K562 (cell line): Measurements from ENCODE around the gene SH3TC1. TPM values are rescaled to one million over a fixed set of nuclear protein-coding genes. Genes with fewer than 3 reads are reported as not detected.

Source experiments
- ATF7 ChIP-seq: fragments of 450-650 bp; IDR thresholded peaks from 2 replicates; pipeline ENCODE4 v1.7.1; 2014; ENCODE audit warnings: mild to moderate bottlenecking, moderate library complexity
- polyA plus RNA-seq, 8 experiments: library from polyadenylated mRNA; depleted of rRNA in 4 of 8; stranded (reverse) in 5 of 8; unstranded in 3 of 8; fragments of >200 nt; fragmentation: Nextera tagmentation in 2 of 8; fragmentation: Illumina TruSeq in 1 of 8; extraction: Ambion mirVana in 2 of 8; extraction: Trizol in 1 of 8; gene quantifications; 2 replicates each; pipeline versions ENCODE4 v1.2.1 to v1.2.3, GENCODE V29; 2011 to 2014; ENCODE audit warnings: inconsistent platforms in 1 of 8, missing spikeins in 1 of 8
- total RNA-seq, 7 experiments: library from RNA; depleted of rRNA in 6 of 7; stranded (reverse); fragments of >200 nt in 6 of 7; fragmentation: Illumina TruSeq in 2 of 7; extraction: Trizol in 2 of 7; gene quantifications; 2 replicates each; pipeline versions ENCODE4 v1.2.1 to v1.2.3, GENCODE V29; 2011 to 2021; ENCODE audit warnings: low replicate concordance in 1 of 7
- TF ChIP-seq, protein P1 (sequence below), 2 experiments: fragments of 450-650 bp; IDR thresholded peaks; 2 replicates each; pipeline ENCODE4 v1.6.1; 2016; ENCODE audit warnings: mild to moderate bottlenecking in 2 of 2, borderline replicate concordance in 1 of 2, low read depth in 1 of 2, moderate library complexity in 1 of 2

The SH3TC1 gene
- total and polyA plus RNA-seq, 9 of the 15 experiments (the other 6 are each of a cell fraction or from before 2014, with no cell fraction given): 0.04 to 2.1 (median 0.48) TPM; not detected in 1

DNA sequence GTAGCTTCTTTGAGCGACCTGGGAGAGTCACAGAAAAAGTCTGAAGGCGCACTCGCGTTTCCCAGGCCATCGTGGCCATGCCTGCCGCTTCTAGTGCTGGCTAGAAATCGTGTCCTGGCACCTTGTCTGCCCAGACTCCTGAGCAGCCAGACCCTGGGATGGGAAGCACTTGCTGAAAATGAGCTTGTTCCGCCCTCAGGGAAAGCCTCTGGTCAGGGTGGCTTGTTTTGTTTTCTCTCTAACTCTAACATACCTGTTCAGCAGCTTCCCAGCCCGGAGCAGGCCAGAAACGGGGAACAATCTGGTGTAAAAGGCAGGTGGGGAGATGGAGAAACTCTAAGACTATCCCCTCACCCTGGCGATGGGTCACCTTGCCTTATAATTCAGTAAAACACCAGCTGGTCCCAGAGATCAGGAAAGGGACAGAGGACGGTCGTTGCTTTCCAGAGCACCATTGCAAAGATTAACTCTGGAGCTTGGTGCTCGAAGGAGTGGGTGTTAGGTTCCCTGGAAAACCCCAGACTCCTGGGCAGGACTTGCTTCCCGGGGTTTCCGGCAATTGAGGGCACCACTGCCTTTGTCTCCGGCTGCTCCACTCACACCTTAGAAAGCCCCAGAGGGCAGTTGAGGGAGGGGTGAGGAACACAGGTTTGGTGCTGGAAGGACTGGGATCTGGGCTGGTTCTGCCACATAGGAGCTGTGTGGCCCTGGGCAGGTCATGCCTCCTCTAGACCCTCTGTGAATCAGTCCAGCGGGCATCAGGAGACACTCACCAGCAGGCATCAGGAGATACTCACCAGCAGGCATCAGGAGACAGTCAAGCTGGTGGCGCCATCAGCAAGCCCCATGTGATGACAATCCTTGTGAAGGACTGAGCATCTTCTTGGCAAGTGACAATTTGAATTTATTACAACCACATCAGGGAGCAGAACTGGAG, 4.5 kb upstream of the SH3TC1 start (continued):
- TF ChIP-seq, protein P1, sequence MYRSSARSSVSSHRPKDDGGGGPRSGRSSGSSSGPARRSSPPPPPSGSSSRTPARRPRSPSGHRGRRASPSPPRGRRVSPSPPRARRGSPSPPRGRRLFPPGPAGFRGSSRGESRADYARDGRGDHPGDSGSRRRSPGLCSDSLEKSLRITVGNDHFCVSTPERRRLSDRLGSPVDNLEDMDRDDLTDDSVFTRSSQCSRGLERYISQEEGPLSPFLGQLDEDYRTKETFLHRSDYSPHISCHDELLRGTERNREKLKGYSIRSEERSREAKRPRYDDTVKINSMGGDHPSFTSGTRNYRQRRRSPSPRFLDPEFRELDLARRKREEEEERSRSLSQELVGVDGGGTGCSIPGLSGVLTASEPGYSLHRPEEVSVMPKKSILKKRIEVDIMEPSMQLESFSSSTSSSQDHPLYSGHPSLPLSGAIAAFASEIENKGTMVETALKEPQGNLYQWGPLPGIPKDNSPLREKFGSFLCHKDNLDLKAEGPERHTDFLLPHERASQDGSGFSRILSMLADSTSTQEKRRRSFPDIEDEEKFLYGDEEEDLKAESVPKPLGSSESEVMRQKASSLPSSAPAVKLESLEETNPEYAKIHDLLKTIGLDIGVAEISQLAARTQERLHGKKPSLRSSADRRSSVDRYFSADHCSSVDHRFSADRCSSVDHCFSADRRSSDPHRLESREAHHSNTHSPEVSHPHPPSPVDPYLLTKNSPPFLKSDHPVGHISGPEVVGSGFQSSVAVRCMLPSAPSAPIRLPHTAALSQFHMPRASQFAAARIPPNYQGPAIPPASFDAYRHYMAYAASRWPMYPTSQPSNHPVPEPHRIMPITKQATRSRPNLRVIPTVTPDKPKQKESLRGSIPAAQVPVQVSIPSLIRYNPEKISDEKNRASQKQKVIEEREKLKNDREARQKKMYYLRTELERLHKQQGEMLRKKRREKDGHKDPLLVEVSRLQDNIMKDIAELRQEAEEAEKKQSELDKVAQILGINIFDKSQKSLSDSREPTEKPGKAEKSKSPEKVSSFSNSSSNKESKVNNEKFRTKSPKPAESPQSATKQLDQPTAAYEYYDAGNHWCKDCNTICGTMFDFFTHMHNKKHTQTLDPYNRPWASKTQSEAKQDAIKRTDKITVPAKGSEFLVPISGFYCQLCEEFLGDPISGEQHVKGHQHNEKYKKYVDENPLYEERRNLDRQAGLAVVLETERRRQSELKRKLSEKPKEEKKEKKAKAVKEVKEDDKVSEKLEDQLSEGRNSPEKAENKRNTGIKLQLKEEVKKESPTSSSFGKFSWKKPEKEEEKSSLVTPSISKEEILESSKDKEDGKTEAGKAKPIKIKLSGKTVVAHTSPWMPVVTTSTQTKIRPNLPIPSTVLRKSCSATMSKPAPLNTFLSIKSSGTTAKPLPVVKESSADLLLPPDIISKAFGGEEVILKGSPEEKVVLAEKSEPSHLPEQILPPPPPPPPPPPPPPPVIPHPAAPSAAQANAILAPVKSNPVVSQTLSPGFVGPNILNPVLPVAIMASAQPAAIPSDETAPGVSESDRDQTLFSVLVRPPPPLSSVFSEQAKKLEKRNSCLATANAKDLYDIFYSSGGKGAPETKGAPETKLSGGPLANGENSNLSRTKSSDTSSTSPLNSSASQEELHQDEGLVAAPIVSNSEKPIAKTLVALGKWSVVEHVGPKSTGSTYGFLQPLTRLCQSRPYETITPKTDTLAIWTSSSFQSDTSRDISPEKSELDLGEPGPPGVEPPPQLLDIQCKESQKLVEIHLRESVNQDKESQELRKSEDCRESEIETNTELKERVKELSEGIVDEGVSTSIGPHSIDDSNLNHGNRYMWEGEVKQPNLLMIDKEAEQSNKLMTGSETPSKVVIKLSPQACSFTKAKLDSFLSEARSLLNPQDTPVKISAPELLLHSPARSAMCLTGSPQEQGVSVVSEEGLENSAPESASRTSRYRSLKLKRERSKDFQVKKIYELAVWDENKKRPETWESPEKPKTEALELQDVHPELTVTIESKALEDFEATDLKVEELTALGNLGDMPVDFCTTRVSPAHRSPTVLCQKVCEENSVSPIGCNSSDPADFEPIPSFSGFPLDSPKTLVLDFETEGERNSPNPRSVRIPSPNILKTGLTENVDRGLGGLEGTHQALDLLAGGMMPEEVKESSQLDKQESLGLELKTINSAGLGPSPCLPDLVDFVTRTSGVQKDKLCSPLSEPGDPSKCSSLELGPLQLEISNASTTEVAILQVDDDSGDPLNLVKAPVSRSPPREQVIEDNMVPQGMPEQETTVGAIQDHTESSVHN (IDR thresholded peaks at IDR 0.05; ENCODE audit: borderline replicate concordance in 1 of 2, low read depth in 1 of 2): no peak
- TF ChIP-seq ATF7: no peak
- TF ChIP-seq, all 486 proteins: peak for 0
